GOT3 (cell line): ENCODE results near the gene GOLGA2.

Experiments used
- DNase-seq: peaks from one replicate; lab custom pipeline; 2025; ENCODE audit warnings: mixed read lengths; lab: John Stamatoyannopoulos, UW

Gene GOLGA2

DNA sequence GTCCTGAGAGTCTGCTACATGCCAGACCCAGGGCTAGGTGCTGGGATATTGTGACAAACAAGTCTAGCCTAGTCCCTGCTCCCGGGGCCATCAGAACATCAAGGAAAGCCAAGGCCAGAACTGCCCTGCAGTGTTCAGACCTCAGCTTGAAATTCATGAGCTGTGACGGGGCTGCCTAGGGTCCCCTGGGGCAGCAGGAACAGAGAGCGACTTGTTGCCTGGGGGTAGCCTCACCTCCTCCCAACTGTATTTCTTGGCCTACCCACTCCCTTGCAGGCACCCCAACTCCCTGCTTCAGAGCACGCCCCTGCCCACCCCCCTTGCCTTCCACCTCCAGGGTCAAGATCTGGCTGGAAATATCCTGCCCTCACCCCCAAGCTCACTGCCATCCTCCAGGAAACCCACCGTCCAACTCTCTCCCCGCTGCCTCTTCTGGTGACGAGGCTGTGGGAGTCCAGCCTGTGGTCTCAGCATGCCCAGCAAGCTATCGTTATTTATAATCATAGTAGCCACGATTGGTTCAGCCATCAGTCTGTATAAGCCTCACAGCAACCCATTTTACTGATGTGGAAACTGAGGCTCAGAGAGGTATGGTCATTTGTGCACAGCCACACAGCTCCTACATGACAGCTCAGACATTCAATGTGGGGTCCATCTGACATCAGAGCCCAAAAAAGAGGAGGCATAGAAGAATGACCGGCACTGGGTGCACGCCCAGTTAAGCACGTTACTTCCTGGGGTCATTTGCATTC lies 61.9 kb downstream of the GOLGA2 start:
- no peak for DNase-seq

DNA sequence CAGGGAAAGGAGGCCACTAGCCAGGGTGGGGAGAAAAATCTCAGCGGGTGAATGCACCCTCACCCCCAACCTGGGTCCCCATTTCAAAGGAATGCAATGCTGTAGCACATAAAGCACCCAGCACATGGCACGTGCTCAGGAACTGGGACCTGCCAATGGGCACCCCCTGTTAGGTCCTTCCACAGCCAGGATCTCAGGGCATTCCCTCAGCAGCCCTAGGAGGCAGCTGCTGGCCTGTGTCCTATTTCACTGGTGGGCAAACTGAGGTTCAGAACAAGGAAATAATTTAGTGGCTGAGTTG lies 63.9 kb downstream of the GOLGA2 start:
- no peak for DNase-seq

DNA sequence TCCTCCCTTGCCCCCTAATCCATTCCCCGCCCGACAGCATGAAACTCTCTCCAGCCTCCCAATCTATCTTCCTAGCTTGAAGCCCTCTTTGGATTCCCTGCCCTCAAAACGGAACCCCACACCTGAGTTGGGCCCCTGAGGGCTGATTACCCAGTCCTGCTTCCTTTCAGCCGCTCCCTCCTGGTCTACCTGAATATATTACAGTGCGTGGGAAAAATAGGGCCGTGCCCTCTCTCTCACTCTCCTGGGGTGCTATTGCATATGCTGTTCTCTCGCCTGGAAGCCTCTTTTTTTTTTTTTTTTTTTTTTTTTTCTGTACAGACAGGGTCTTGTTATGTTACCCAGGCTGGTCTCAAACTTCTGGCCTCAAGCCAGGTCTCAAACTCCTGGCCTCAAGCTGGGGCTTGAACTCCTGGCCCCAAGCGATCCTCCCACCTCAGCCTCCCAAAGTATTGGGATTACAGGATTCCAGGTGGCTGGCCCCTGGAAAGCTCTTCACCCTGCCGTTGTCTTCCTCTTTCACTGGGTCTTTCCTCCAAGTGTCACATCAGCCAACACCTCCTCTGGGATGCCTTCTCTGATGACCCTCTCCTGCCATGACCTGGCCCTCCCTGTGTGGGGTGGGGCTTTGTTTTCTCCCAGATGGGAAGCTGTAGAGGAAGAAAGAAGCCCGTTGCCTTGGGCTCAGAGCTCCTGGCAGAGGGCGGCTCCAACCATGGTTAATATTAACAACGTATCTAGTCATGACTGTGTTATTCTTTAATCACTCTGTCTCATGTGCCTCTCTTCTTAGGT lies 64.4 kb downstream of the GOLGA2 start:
- no peak for DNase-seq

DNA sequence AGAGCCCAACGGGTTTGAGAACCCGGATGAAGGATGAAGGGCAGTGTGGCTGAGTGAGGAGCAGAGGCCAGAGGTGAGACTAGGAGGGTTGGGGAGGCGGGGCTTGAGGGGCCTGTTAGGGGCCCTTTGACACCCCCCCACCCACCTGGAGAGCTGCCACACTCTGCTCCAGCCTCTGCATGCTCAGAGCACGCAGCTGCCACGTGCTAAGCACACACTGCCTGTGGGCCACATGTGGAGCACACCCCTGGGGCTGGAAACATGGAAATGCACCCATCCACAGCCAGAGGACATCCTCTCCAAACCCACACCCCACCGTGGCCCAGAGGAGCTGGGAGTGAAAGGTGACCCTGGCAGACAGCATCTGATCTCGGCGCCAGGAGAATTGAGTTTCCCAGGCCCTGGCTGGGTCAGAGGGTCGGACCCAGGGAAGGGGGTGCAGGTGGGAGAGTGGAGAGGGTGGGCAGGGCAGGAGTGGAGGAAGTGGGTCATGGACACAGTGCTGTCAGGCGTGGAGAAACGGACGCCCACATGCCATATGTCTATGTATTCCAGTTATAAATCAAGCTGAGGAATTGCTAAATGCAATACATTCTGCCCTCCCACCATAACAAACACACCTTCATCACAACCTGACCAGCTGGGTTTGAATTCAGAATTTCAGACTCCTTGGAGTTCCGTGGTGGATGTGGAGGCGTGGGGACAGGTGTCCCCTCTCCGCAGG lies 66.7 kb downstream of the GOLGA2 start:
- no peak for DNase-seq

DNA sequence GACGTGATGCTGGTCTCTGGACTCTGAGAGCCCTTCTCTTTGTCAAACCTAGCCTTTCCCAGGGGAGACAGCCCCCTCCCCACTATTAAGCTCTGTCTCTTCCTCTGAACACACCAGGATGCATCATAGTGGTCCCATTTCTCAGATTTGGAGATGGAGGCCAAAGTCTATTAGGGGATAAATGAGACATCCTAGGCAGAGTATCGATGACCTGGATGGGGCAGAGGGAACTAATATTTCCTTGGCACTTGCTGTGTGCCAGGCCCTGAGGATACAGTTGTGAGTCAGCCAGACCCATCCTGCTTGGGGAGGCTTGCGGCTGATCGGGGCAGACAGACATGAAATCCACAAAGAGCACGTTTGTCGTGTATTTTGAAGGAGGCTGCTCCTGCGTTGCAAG lies 67.4 kb downstream of the GOLGA2 start:
- no peak for DNase-seq

DNA sequence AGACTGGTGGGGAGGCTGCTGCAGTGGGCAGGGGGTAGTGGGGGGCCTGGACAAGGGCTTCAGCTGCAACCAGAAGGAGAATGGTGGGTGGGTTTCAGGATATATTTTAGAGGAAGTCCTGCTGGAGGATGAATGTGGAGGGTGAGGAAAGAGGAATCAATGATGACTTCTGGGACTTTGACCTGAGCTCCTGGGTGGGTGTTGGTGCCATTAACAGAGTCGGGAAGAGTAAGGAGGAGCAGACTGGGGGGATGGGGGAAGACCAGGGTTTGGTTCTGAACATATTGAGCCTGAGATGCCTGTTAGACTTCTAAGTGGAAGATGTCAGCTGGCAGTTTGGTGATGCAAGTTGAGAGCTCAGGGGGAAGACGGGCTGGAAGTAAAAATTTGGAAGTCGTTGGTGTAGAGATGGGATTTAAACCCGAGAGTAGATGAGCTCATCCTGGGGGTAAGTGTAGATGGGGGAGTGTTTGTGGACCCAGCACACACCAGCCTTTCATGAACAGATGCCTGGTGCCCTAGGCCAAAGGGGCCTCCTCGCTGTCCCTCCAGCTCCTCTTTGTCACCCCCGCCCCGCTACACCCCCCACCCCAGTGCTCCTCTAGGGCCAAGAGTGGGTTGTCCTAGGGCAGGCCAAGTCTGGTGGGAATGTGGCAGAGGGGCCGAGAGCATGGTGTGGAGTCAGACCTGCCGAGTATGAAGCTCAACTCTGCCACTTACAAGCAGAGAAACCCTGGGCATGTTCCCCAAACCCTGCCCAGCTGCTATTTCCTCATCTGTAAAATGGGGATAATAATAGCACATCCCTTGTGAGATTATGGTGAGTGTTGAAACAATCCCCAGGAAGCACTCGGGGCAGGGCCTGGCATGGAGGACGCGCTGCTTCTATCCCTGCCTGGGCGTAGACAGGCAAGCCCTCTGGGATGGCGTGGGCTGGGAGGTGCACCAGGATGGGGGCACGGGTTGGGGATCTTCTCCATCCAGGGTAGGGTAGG lies 68.6 kb downstream of the GOLGA2 start:
- DNase-seq, result no peak

DNA sequence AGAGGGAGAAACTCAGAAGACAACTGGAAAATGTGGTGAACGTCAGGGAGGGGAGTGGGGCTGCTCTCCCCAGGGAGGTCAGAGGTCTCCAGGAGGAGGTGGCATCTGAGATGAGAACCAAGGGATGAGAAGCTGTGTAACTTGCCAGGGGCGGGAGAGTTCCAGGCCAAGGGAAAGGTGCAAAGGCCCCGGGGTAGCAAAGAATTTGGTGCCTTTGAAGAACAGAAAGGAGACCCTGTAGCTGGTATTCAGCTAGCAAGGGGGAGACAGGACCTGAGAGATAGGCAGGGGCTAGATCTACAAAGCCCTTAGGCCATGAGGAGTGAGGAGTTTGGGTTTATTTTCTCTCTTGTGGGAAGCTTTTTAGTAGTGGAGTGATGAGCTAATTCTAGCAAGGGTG lies 69.3 kb downstream of the GOLGA2 start:
- DNase-seq, result no peak
